RPMI8226 (cell line): ENCODE data around the gene SIGMAR1.
A peak's percentile ranks its signal among the peaks of the same experiment; 100 is the strongest.
"Not testable (repeated sequence)": the region's sequence is repeated elsewhere in the genome, so short reads cannot be mapped to it uniquely, and the experiment has no call there.

Experiments used
- DNase-seq: peaks from one replicate; pipeline ENCODE4 v3.0.0-alpha.2; 2015

The SIGMAR1 gene

GRCh38 chr9:34654323-34655051 is 16.9 kb upstream of the SIGMAR1 start:
- DNase-seq = no peak

GRCh38 chr9:34653151-34654072 is 15.8 kb upstream of the SIGMAR1 start:
- no peak for DNase-seq

- no peak for DNase-seq
Observed at GRCh38 chr9:34652602-34653000, 15.0 kb upstream of the SIGMAR1 start.

GRCh38 chr9:34651876-34652601 is 14.5 kb upstream of the SIGMAR1 start, which contains the start of gene IL11RA:
IL11RA (plus strand) TSS chr9:34652185; CDS start chr9:34655218, 3,033 bp downstream.
- DNase-seq = no peak

- no peak for DNase-seq
Observed at GRCh38 chr9:34651321-34651720, 13.7 kb upstream of the SIGMAR1 start.

- DNase-seq = no peak
Observed at GRCh38 chr9:34650816-34651215, 13.2 kb upstream of the SIGMAR1 start.

- DNase-seq = no peak
Observed at GRCh38 chr9:34648673-34649072, 11.1 kb upstream of the SIGMAR1 start.

- no peak for DNase-seq
Observed at GRCh38 chr9:34647651-34648050, 10.1 kb upstream of the SIGMAR1 start.

GRCh38 chr9:34647084-34647403 is 9.5 kb upstream of the SIGMAR1 start:
- DNase-seq = no peak

- DNase-seq = peak; percentile 95
Observed at GRCh38 chr9:34646211-34647083, 8.9 kb upstream of the SIGMAR1 start, which contains the start of gene GALT. GALT (plus strand) TSS chr9:34646675; CDS start chr9:34646705, 30 bp downstream.

- DNase-seq = no peak
Observed at GRCh38 chr9:34644766-34645314, 7.3 kb upstream of the SIGMAR1 start.

GRCh38 chr9:34642679-34643078 is 5.1 kb upstream of the SIGMAR1 start:
- no peak for DNase-seq

GRCh38 chr9:34639322-34639721 is 1.7 kb upstream of the SIGMAR1 start:
- not testable (repeated sequence) for DNase-seq

GRCh38 chr9:34638138-34638445 is 505 bp upstream of the SIGMAR1 start:
- DNase-seq = no peak

GRCh38 chr9:34636791-34637355 is 714 bp downstream of the SIGMAR1 start:
- DNase-seq = peak; percentile 22

- no peak for DNase-seq
Observed at GRCh38 chr9:34635556-34635955, 2.0 kb downstream of the SIGMAR1 start.

GRCh38 chr9:34634551-34635248 is 2.9 kb downstream of the SIGMAR1 start:
- no peak for DNase-seq

- DNase-seq = peak; percentile 67
Observed at GRCh38 chr9:34633851-34634550, 3.6 kb downstream of the SIGMAR1 start.

GRCh38 chr9:34633166-34633565 is 4.4 kb downstream of the SIGMAR1 start:
- no peak for DNase-seq

- no peak for DNase-seq
Observed at GRCh38 chr9:34630402-34631154, 7.0 kb downstream of the SIGMAR1 start.
